HL-60/S4 treated with phorbol 12-myristate 13-acetate at 8.2 ng/mL for 4 days and 3 days (cell line): Measurements from ENCODE around the gene SERF1A.
"Not testable (repeated sequence)": the region's sequence is repeated elsewhere in the genome, so short reads cannot be mapped to it uniquely, and the experiment has no call there.

Experiments used
- in situ Hi-C: fragments of 300-500 bp; cut with MboI; formaldehyde crosslinking; loops from 2 replicates; pipeline ENCODE4 v1.15.0; 2022; ENCODE audit warnings: low sequenced_read_pairs

Gene SERF1A

DNA sequence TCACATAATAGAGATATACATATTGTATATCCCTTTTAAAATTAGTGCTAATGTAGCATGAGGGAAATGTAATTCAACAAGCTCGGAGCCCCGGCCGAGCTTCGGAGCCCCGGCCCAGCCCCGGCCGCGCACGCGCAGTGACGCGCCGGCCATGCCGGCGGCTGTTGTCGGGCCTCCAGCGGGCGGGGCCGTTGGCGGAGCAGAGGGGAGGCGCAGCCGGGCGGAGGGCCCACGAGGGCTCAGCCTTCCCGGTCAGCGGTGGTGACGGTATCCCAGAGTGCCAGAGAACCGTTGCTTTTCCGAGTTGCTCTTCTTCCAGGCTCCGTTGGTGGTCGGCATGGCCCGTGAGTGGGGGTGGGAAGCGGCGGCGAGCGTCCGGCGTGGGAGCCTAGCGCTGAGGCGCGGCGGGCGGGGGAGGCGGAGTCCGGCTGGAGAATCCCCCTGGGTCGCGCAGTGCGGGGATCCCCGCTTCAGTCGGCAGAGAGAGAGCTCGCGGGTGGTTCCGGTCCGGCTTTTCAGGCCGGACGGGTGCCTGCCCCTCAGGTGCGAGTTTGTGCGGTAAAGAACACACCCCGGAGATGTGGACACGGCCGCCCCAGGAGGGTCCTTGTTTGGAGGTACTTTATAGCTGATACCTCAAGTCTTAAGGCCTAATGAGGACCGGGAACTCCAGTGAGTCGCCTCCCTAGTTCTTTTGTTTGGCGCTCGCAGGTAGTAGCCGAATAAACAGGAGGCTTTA is at the start of gene SERF1A:
Gene SERF1A (plus strand): TSS at position 137 of the 739 bp plus-strand sequence. CDS start 201 bp downstream, at position 338.
- in situ Hi-C loops, result not testable (repeated sequence)

DNA sequence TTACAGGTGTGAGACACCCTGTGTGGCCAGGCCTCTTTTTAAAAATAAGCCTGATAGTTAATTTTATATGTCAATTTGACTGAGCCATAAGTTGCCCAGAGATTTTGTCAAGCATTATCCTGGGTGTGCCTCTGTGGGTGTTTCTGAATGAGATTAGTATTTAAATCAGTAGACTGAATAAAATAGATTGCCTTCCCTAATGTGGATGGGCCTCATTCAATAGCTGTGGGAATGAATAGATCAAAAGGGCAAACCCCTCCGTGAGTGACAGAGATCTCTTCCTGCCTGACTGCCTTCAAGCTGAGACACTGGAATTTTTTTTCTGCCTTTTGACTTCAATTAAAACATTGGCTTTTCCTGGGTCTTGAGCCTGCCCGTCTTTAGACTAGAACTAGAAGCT is 33.7 kb upstream of the SERF1A start:
- in situ Hi-C loops, result not testable (repeated sequence)

DNA sequence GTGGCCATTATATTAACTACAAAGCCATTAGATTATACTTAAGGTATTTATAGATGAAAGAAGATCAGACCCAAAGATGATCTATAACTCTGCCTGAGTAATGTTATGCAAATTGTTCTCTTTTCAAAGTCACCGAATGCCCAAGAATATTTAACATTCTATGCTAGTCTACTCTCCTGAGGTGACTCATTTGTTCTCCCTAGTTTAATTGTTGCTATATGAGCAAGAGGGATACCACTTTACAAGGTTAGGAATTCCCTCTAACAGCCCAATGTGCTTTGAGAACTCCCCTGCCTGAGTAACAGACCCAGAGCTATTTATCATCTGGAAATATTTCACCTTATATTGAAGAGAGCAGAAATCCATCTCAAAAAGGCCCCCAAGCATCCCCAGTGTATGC is 29.8 kb upstream of the SERF1A start:
- in situ Hi-C loops, result not testable (repeated sequence)

DNA sequence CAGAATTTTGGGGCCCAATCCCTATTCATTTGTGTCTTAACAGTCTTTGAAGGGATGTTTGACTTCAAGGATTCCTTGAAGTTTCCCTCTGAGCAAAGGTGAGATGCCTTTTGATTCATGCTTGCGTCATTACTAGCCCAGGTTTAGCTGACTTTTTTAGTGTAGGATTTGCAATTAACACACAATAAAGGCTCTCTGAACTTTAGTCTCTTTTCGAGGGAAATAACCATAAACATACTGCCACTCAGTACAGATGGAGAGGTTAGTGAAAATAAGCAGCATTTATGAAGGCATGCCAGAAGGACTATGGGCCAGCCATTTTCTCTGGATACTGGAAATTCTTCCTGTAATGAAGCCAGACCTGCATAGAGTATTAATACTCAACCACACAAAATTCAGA is 4.4 kb upstream of the SERF1A start:
- in situ Hi-C loops, result not testable (repeated sequence)

DNA sequence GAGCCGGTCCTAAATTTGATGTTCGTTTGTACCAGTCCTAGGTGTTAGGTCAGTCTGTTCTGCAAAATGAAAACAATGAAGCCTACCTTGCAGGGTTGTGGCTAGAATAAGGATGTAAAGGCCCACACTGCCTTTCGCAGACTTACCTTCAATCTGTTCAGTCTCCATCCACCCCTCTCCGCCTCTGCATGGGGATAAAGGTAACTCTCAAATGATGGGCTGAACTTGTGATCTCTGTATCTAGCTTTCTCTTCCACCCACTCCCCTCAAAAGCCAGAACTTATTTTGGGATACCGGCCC is 753 bp downstream of the SERF1A start:
- in situ Hi-C loops, result not testable (repeated sequence)

DNA sequence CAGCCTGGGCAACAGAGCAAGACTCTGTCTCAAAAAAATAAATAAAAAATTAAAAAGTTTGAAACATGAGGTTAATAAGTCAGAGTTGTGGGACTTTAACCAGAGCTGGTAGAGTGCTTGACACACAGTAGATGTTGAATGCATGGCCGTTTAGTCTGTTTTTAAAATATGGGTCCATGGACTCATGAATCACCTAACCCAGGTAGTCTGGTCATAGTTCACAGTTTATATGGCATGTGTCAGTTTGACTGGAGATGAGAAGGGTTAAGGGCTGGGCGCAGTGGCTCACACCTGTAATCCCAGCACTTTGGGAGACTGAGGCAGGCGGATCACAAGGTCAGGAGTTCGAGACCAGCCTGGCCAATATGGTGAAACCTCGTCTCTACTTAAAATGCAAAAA is 6.2 kb downstream of the SERF1A start:
- in situ Hi-C loops, result not testable (repeated sequence)

DNA sequence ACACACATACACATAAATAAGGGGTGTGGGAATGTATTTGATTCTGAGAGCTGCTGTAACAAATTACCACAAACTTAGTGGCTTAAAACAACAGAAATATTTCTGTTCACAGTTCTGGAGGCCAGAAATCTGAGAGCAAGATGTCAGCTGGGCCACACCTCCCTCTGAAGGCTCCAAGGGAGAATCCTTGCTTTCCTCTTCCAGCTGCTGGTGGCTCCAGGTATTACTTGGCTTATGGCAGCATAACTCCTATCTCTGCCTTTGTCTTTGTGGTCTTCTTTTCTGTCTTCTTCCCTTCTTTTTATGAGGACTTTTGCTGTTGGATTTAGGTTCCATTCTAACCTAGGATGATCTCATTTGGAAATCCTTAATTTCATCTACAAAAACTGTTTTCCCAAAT is 16.4 kb downstream of the SERF1A start:
- in situ Hi-C loops, result not testable (repeated sequence)

DNA sequence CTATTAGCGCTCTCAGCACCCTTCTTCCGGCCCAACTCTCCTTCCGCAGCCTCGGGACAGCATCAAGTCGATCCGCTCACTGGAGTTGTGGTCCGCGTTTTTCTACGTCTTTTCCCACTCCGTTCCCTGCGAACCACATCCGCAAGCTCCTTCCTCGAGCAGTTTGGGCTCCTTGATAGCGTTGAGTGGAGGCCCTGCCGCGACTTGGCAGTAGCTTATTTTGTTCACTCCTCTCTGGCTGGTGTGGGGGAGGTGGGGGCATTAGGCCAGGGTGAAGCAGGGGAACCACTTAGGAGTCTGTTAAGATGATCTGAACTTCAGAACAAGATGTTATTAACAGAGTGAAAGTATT is 24.7 kb downstream of the SERF1A start:
- in situ Hi-C loops, result not testable (repeated sequence)

DNA sequence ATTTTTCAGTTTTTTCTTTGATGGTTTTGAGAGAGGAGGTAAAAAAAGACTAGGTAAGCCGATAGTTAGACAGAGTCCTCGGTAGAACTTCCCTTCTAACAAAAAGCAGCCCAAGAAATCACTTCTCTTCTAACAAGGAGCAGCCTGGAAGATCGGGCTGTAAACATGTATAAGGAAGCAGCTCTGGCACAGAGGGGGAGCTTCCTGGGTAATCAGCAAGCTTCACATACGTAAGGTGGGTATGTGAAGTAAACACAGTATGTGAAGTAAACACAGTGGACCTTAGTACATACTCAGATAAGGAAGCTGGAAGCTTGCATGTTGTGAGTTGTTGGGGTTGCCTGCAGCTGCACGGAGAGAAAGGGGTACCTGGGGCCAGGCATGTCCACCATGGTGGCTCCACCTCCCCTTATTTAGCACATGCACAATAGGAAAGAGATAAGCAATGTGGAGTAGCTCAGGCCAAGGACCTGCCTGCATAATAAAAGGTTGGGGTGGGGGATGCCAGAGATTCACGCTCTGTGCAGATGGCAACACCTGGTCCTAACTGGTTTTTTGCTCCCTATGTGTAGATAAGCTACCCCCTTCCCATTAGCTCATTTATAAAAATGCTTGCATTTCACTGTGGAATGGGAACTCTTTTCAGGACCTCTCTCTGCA is 31.4 kb downstream of the SERF1A start:
- in situ Hi-C loops, result not testable (repeated sequence)

DNA sequence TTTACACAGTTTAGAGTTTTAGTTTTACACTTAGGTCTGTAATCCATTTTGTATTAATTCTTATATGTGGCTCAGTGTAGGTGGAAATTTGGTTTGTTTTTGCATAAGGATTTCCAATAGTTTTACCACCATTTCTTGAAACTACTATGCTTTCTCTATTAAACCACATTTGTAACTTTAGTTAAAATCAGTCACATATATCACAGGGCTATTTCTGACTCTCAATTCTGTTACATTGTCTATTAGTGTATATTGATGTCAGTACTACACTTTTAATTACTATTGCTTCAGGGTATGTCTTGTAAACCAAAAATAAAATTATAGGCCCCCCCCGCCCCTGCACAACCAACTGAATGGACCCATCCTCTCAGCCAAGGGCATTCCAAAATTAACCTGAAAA is 32.1 kb downstream of the SERF1A start:
- in situ Hi-C loops, result not testable (repeated sequence)

DNA sequence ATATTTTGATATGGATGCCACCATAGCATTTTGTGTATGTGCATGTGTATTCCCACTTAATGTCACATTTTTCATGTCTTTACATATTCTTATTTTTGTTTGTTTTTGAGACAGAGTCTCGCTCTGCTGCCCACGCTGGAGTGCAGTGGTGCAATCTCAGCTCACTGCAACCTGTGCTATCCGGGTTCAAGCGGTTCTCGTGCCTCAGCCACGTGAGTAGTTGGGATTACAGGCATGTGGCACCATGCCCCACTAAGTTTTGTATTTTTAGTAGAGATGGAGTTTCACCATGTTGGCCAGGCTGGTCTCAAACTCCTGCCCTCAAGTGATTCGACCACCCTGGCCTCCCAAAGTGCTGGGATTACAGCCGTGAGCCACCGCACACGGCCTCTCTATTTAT is 52.6 kb downstream of the SERF1A start:
- in situ Hi-C loops, result not testable (repeated sequence)
